Vagina (tissue), 2 donors: Measurements from ENCODE around the gene AQP12A. TPM values are rescaled to one million over a fixed set of nuclear protein-coding genes. Genes with fewer than 3 reads are reported as not detected.

Experiments
- DNase-seq, 2 donors: peaks; one replicate each; pipeline ENCODE4 v3.0.0-alpha.2; 2017; ENCODE audit errors: extremely low spot score in 2 of 2
- H3K27ac ChIP-seq: fragments of 200-600 bp; sonication (generic); one replicate; pipeline ENCODE4 v1.5.1; 2019
- H3K27me3 ChIP-seq: fragments of 200-600 bp; sonication (generic); one replicate; pipeline ENCODE4 v1.5.1; 2019
- H3K36me3 ChIP-seq, 2 donors: fragments of 200-600 bp; sonication (generic); one replicate each; pipeline ENCODE4 v1.5.1; 2017 to 2019
- H3K4me1 ChIP-seq: fragments of 200-600 bp; sonication (generic); one replicate; pipeline ENCODE4 v1.5.1; 2019
- H3K4me3 ChIP-seq, 2 donors: fragments of 200-600 bp; sonication (generic); 1 replicate in 1 of 2; 2 replicates in 1 of 2; pipeline ENCODE4 v1.5.1; 2016 to 2019
- H3K9me3 ChIP-seq: fragments of 200-600 bp; sonication (generic); one replicate; pipeline ENCODE4 v1.5.1; 2019
- CTCF ChIP-seq, 3 experiments: fragments of 450-650 bp in 2 of 3; fragments of 200-600 bp in 1 of 3; sonication (generic) in 1 of 3; IDR thresholded peaks; one replicate each; pipeline ENCODE4 v1.5.1; 2017 to 2019; ENCODE audit warnings: antibody characterized with exemption in 3 of 3, mild to moderate bottlenecking in 2 of 3, moderate library complexity in 2 of 3
- POLR2A ChIP-seq, 2 donors: fragments of 450-650 bp; IDR thresholded peaks; one replicate each; pipeline ENCODE4 v1.6.1; 2017; ENCODE audit warnings: antibody characterized with exemption in 2 of 2, mild to moderate bottlenecking in 2 of 2, moderate library complexity in 2 of 2
- POLR2AphosphoS5 ChIP-seq, 2 donors: sonication (generic); formaldehyde crosslinking; IDR thresholded peaks; one replicate each; pipeline ENCODE4 v1.9.0; 2017; ENCODE audit warnings: antibody characterized with exemption in 2 of 2, mild to moderate bottlenecking in 2 of 2, low read depth in 1 of 2; ENCODE audit not compliant: insufficient read depth in 1 of 2
- intact Hi-C: fragments of 100-400 bp; cut with DNase I; formaldehyde crosslinking; loops from one replicate; pipeline ENCODE4 v1.15.1; 2023
- total RNA-seq: library from RNA; depleted of rRNA; stranded (reverse); fragments of >200 nt; gene quantifications from one replicate; pipeline ENCODE4 v1.2.3, GENCODE V29; 2016

AQP12A gene
- total RNA-seq, 1 donor from 2014 or later, result not detected

- DNase-seq, result no peak
- Histone ChIP-seq H3K4me3 (no peak overlapping the region), H3K9me3 (no peaks in the 10 kb centered on the region), H3K27me3 (no peaks in the 10 kb centered on the region), H3K4me1 (no peaks in the 10 kb centered on the region), H3K36me3 (no peaks in the 10 kb centered on the region), H3K27ac (no peak overlapping the region)
- TF ChIP-seq POLR2AphosphoS5 (IDR thresholded peaks at IDR 0.05; ENCODE audit: insufficient read depth in 1 of 2, low read depth in 1 of 2), result no peak
- TF ChIP-seq POLR2A (IDR thresholded peaks at IDR 0.05), result no peak
- intact Hi-C loops, result no loop called here
Observed at GRCh38 chr2:240644171-240644651, 47.5 kb upstream of the AQP12A start.

GRCh38 chr2:240644859-240645301, 46.8 kb upstream of the AQP12A start:
- Histone ChIP-seq H3K36me3 (no peaks in the 10 kb centered on the region), H3K9me3 (no peaks in the 10 kb centered on the region), H3K4me3 (no peak overlapping the region), H3K4me1 (no peaks in the 10 kb centered on the region), H3K27ac (no peak overlapping the region), H3K27me3 (no peaks in the 10 kb centered on the region)
- TF ChIP-seq POLR2A (IDR thresholded peaks at IDR 0.05) (no peak), CTCF (IDR thresholded peaks at IDR 0.05) (no peak), POLR2AphosphoS5 (IDR thresholded peaks at IDR 0.05; ENCODE audit: insufficient read depth in 1 of 2, low read depth in 1 of 2) (no peak)
- no peak for DNase-seq
- intact Hi-C loops, result no loop called here

GRCh38 chr2:240645346-240645745, 46.3 kb upstream of the AQP12A start:
- DNase-seq, result no peak
- Histone ChIP-seq H3K4me3 (no peak overlapping the region), H3K9me3 (no peaks in the 10 kb centered on the region), H3K36me3 (no peaks in the 10 kb centered on the region), H3K27me3 (no peaks in the 10 kb centered on the region), H3K4me1 (no peaks in the 10 kb centered on the region), H3K27ac (no peak overlapping the region)
- intact Hi-C loops, result no loop called here
- TF ChIP-seq CTCF (IDR thresholded peaks at IDR 0.05) (no peak), POLR2AphosphoS5 (IDR thresholded peaks at IDR 0.05; ENCODE audit: insufficient read depth in 1 of 2, low read depth in 1 of 2) (no peak), POLR2A (IDR thresholded peaks at IDR 0.05) (no peak)

- Histone ChIP-seq H3K4me1 (no peaks in the 10 kb centered on the region), H3K27me3 (no peaks in the 10 kb centered on the region), H3K36me3 (no peaks in the 10 kb centered on the region), H3K27ac (no peak overlapping the region), H3K4me3 (no peak overlapping the region), H3K9me3 (no peaks in the 10 kb centered on the region)
- no peak for TF ChIP-seq POLR2A (IDR thresholded peaks at IDR 0.05)
- no peak for TF ChIP-seq POLR2AphosphoS5 (IDR thresholded peaks at IDR 0.05; ENCODE audit: insufficient read depth in 1 of 2, low read depth in 1 of 2)
- no peak for TF ChIP-seq CTCF (IDR thresholded peaks at IDR 0.05)
- DNase-seq, result no peak
- intact Hi-C loops, result no loop called here
Observed at GRCh38 chr2:240645801-240646175, 45.9 kb upstream of the AQP12A start.

GRCh38 chr2:240646176-240646899, 45.3 kb upstream of the AQP12A start:
- H3K4me3 ChIP-seq, result no peak overlapping the region
- DNase-seq, result no peak
- no peaks in the 10 kb centered on the region for H3K9me3 ChIP-seq
- no peaks in the 10 kb centered on the region for H3K4me1 ChIP-seq
- intact Hi-C loops, result no loop called here
- TF ChIP-seq CTCF (IDR thresholded peaks at IDR 0.05) (no peak), POLR2A (IDR thresholded peaks at IDR 0.05) (no peak), POLR2AphosphoS5 (IDR thresholded peaks at IDR 0.05; ENCODE audit: insufficient read depth in 1 of 2, low read depth in 1 of 2) (no peak)
- no peaks in the 10 kb centered on the region for H3K36me3 ChIP-seq
- H3K27ac ChIP-seq, result no peak overlapping the region
- no peaks in the 10 kb centered on the region for H3K27me3 ChIP-seq
